K562 (cell line): ENCODE data around the gene PDE12. TPM values are rescaled to one million over a fixed set of nuclear protein-coding genes. Genes with fewer than 3 reads are reported as not detected.

Experiments used
- ATF7 ChIP-seq: fragments of 450-650 bp; IDR thresholded peaks from 2 replicates; pipeline ENCODE4 v1.7.1; 2014; ENCODE audit warnings: mild to moderate bottlenecking, moderate library complexity
- CREB3 ChIP-seq: fragments of 450-650 bp; conservative IDR thresholded peaks from 2 replicates; pipeline ENCODE4 v1.6.1; 2016; ENCODE audit warnings: missing genetic modification characterization, low read depth, mild to moderate bottlenecking, missing compliant biosample characterization, moderate library complexity
- E2F5 ChIP-seq: sonication (generic); formaldehyde crosslinking; IDR thresholded peaks from 2 replicates; pipeline ENCODE4 v1.8.0; 2022; ENCODE audit warnings: mild to moderate bottlenecking, missing genetic modification reagents
- ELF4 ChIP-seq: fragments of 450-650 bp; formaldehyde crosslinking; IDR thresholded peaks from 2 replicates; pipeline ENCODE4 v1.4.0; 2022; ENCODE audit warnings: missing genetic modification characterization
- FOSL1 ChIP-seq: fragments of 200-800 bp; sonication (Bioruptor generic); conservative IDR thresholded peaks from 2 replicates; pipeline ENCODE4 v1.6.1; 2016; ENCODE audit warnings: missing genetic modification characterization, missing compliant biosample characterization
- KDM1A ChIP-seq, 2 experiments: fragments of 450-650 bp; IDR thresholded peaks; 2 replicates each; pipeline ENCODE4 v1.6.1; 2016; ENCODE audit warnings: mild to moderate bottlenecking in 2 of 2
- NCOA4 ChIP-seq: fragments of 450-650 bp; IDR thresholded peaks from 2 replicates; pipeline ENCODE4 v1.6.1; 2018; ENCODE audit warnings: mild to moderate bottlenecking; ENCODE audit not compliant: partially characterized antibody
- NFIC ChIP-seq: fragments of 450-650 bp; IDR thresholded peaks from 2 replicates; pipeline ENCODE4 v1.6.1; 2017; ENCODE audit warnings: mild to moderate bottlenecking, inconsistent platforms
- PCBP2 ChIP-seq: fragments of 200-400 bp; formaldehyde crosslinking; IDR thresholded peaks from 2 replicates; pipeline ENCODE4 v1.6.1; 2018; ENCODE audit warnings: low read length, low read depth, mild to moderate bottlenecking, moderate library complexity; ENCODE audit not compliant: poor library complexity, severe bottlenecking
- PHF21A ChIP-seq: fragments of 450-650 bp; IDR thresholded peaks from 2 replicates; pipeline ENCODE4 v1.6.1; 2017; ENCODE audit warnings: low read depth, borderline replicate concordance
- RBM14 ChIP-seq: fragments of 200-400 bp; formaldehyde crosslinking; IDR thresholded peaks from 2 replicates; pipeline ENCODE4 v1.6.1; 2018; ENCODE audit warnings: low read depth, mild to moderate bottlenecking, low read length, moderate library complexity, borderline replicate concordance; ENCODE audit not compliant: insufficient read depth
- SMAD4 ChIP-seq: fragments of 250-450 bp; sonication (Bioruptor Pico); conservative IDR thresholded peaks from 2 replicates; pipeline ENCODE4 v1.8.0; 2021; ENCODE audit warnings: inconsistent platforms, mild to moderate bottlenecking, moderate library complexity
- ZFP36 ChIP-seq: fragments of 150-350 bp; IDR thresholded peaks from 2 replicates; pipeline ENCODE4 v1.6.1; 2018; ENCODE audit warnings: low read length, low read depth; ENCODE audit not compliant: partially characterized antibody
- ZNF75A ChIP-seq: fragments of 450-650 bp; formaldehyde crosslinking; IDR thresholded peaks from 2 replicates; pipeline ENCODE4 v1.4.0; 2020; ENCODE audit warnings: mild to moderate bottlenecking
- polyA plus RNA-seq, 8 experiments: library from polyadenylated mRNA; depleted of rRNA in 4 of 8; stranded (reverse) in 5 of 8; unstranded in 3 of 8; fragments of >200 nt; fragmentation: Nextera tagmentation in 2 of 8; fragmentation: Illumina TruSeq in 1 of 8; extraction: Ambion mirVana in 2 of 8; extraction: Trizol in 1 of 8; gene quantifications; 2 replicates each; pipeline versions ENCODE4 v1.2.1 to v1.2.3, GENCODE V29; 2011 to 2014; ENCODE audit warnings: inconsistent platforms in 1 of 8, missing spikeins in 1 of 8
- total RNA-seq, 7 experiments: library from RNA; depleted of rRNA in 6 of 7; stranded (reverse); fragments of >200 nt in 6 of 7; fragmentation: Illumina TruSeq in 2 of 7; extraction: Trizol in 2 of 7; gene quantifications; 2 replicates each; pipeline versions ENCODE4 v1.2.1 to v1.2.3, GENCODE V29; 2011 to 2021; ENCODE audit warnings: low replicate concordance in 1 of 7
- TF ChIP-seq, protein P1 (sequence below): sonication (generic); formaldehyde crosslinking; IDR thresholded peaks from 2 replicates; pipeline ENCODE4 v1.8.0; 2022; ENCODE audit warnings: mild to moderate bottlenecking, low read depth, missing genetic modification reagents
- TF ChIP-seq, protein P2 (sequence below): fragments of 450-650 bp; IDR thresholded peaks from 2 replicates; pipeline ENCODE4 v1.6.1; 2016

PDE12 gene
- total and polyA plus RNA-seq, 9 of the 15 experiments (the other 6 are each of a cell fraction or from before 2014, with no cell fraction given): 2.1 to 20.5 (median 10.0) TPM

DNA sequence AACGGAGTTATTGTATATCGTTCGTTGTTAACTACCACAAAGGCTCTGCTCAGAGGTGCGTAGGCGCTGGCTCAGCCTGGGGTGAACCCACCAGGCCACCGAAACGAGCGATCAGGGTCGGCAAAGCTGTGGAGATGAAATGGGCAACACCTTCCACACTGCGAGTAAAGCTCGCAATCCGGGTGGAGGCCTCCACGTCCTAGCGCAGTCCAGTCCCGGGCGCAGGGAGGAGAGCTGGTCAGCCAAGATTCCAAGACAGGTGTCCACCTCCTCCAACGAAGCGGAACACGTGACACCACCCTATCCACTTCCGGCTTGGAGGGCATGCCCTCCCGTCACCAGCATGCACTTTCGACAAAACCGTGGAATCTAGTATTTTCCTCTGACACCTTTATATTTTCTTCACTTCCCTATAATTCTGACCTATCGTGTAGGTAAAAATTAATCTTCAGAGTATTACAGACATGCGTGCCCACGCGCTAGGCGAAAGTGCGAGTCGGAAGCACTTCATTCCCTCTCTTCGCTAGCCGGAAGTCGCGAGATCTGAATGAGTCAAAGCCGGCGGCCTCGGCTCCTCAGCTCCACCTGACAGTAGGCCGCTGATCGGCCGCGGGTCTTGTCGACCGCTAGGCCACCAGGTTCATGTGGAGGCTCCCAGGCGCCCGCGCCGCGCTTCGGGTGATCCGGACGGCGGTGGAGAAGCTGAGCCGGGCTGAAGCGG, at the start of gene PDE12 (continued):
- TF ChIP-seq, protein P1, sequence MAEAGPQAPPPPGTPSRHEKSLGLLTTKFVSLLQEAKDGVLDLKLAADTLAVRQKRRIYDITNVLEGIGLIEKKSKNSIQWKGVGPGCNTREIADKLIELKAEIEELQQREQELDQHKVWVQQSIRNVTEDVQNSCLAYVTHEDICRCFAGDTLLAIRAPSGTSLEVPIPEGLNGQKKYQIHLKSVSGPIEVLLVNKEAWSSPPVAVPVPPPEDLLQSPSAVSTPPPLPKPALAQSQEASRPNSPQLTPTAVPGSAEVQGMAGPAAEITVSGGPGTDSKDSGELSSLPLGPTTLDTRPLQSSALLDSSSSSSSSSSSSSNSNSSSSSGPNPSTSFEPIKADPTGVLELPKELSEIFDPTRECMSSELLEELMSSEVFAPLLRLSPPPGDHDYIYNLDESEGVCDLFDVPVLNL: 0 out of 2 replicates have a peak, but pooled peaks have one; percentile 65
- peak; percentile 77 for TF ChIP-seq NFIC
- peak; percentile 85 for TF ChIP-seq SMAD4 (CRISPR knock-in tag)
- no peak for TF ChIP-seq ZNF75A (CRISPR knock-in tag)
- TF ChIP-seq, protein P2, sequence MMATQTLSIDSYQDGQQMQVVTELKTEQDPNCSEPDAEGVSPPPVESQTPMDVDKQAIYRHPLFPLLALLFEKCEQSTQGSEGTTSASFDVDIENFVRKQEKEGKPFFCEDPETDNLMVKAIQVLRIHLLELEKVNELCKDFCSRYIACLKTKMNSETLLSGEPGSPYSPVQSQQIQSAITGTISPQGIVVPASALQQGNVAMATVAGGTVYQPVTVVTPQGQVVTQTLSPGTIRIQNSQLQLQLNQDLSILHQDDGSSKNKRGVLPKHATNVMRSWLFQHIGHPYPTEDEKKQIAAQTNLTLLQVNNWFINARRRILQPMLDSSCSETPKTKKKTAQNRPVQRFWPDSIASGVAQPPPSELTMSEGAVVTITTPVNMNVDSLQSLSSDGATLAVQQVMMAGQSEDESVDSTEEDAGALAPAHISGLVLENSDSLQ: peak; percentile 30; the same call in 1 of the 2 replicates
- TF ChIP-seq ELF4 (CRISPR knock-in tag): peak; percentile 83; the same call in 1 of the 2 replicates
- TF ChIP-seq E2F5 (CRISPR knock-in tag): no peak
- peak; percentile 91 for TF ChIP-seq CREB3 (tag)
- TF ChIP-seq ZFP36: no peak
- TF ChIP-seq NCOA4: no peak
- TF ChIP-seq ATF7: peak; percentile 79
- TF ChIP-seq PHF21A: no peak
- no peak for TF ChIP-seq RBM14
- peak; percentile 82 for TF ChIP-seq FOSL1
- TF ChIP-seq PCBP2: no peak
- peak in 1 of 2 experiments; percentile 45; a peak in 1 of 4 replicates for TF ChIP-seq KDM1A (IDR thresholded peaks at IDR 0.05)
